ENCODE data around the gene PARD6B. TPM values are rescaled to one million over a fixed set of nuclear protein-coding genes. Genes with fewer than 3 reads are reported as not detected.
"Not testable (repeated sequence)": the region's sequence is repeated elsewhere in the genome, so short reads cannot be mapped to it uniquely, and the experiment has no call there.

Gene PARD6B
- polyA plus RNA-seq, 10 donors = 0.23 to 0.74 (median 0.37) TPM

GRCh38 chr20:50798650-50799049 lies 67.3 kb downstream of the PARD6B start:
- DNase-seq = no peak

DNA sequence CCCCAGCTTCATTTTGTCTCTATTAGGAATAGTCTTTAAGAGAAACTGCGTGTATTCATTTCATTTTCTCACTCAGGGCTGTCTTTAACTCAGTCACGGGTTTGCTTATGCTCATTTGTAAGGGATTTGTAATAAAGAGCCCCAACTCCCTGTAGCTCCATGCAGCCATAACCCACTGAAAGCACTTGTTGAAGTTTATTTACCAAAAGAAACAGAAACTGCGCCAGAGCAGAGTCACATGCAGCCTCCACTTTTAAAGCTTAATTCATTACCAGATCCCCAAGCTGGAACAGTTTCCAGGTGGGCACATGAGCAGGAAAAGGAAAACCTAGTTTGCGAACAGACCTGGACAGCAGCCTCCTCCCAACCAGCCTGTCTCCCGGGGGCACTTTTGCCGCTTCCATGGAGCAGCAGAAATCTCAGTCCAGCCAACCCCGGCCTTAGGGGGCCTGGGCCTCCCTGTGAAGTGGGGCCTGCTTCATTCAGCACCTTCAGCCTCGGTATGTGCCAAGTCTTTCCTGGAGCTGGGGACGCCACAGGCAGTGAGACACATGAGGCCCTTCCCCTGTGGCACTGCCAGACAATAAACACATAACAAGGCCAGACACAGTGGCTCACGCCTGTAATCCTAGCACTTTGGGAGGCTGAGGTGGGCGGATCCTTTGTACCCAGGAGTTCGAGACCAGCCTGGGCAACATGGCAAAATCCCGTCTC lies 68.0 kb downstream of the PARD6B start:
- no peak for DNase-seq

- no peak for DNase-seq
Measured at GRCh38 chr20:50799890-50800550, 68.6 kb downstream of the PARD6B start.

- not testable (repeated sequence) for DNase-seq
Measured at GRCh38 chr20:50800986-50801746, 69.8 kb downstream of the PARD6B start.

- DNase-seq = no peak
Measured at GRCh38 chr20:50801747-50802125, 70.4 kb downstream of the PARD6B start.

DNA sequence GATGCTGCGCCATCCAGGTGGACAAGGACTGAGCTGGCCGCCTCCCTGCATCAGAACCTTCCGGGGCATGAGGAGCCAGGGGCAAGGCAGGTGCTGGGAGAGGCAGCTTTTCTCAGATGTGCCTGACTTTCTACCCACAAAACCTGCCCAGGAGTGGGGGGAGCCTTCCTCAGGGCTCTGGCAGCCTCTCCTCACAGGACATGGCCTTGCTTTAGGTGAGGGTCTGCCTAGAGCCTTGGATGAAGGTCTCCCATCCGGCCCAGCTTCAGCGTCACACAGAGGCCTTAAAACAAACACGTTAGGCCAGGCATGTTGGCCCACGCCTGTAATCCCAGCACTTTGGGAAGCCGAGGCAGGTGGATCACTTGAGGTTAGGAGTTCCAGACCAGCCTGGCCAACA lies 70.9 kb downstream of the PARD6B start:
- no peak for DNase-seq

- DNase-seq = no peak
Measured at GRCh38 chr20:50804437-50805348, 73.3 kb downstream of the PARD6B start.

- DNase-seq = no peak
Measured at GRCh38 chr20:50805349-50805684, 73.9 kb downstream of the PARD6B start.

GRCh38 chr20:50806126-50806768 lies 74.9 kb downstream of the PARD6B start:
- DNase-seq = no peak

Other genes starting within 250 kb of the PARD6B start
- gene PTPN1, start 221.2 kb upstream of the PARD6B start, polyA plus RNA-seq (ENCODE audit: insufficient read length in 10 of 10) = 10 to 100 TPM; 15.2 to 19.8 (median 17.4) TPM
- 10 to 100 TPM in 4 of 10 donors, 1 to 10 TPM in 6; 3.1 to 15.6 (median 8.6) TPM for gene RIPOR3, start 40.0 kb upstream of the PARD6B start, polyA plus RNA-seq (ENCODE audit: insufficient read length in 10 of 10)
- 1 to 10 TPM; 1.1 to 4.4 (median 3.1) TPM for gene BCAS4, start 63.5 kb downstream of the PARD6B start, polyA plus RNA-seq (ENCODE audit: insufficient read length in 10 of 10)
- gene ADNP, start 199.9 kb downstream of the PARD6B start, polyA plus RNA-seq (ENCODE audit: insufficient read length in 10 of 10) = 10 to 100 TPM; 46.1 to 69.9 (median 57.1) TPM
- 10 to 100 TPM; 44.4 to 50.5 (median 47.6) TPM for gene DPM1, start 227.0 kb downstream of the PARD6B start, polyA plus RNA-seq (ENCODE audit: insufficient read length in 10 of 10)
- 1 to 10 TPM; 2.4 to 3.9 (median 2.9) TPM for gene MOCS3, start 227.2 kb downstream of the PARD6B start, polyA plus RNA-seq (ENCODE audit: insufficient read length in 10 of 10)

Measured in muscle of back (tissue), 11 donors.